Vagina (tissue), 2 donors: ENCODE measurements around the gene NAALADL1. TPM values are rescaled to one million over a fixed set of nuclear protein-coding genes. Genes with fewer than 3 reads are reported as not detected.

Experiments used
- DNase-seq, 2 donors: peaks; one replicate each; pipeline ENCODE4 v3.0.0-alpha.2; 2017; ENCODE audit errors: extremely low spot score in 2 of 2
- H3K27ac ChIP-seq: fragments of 200-600 bp; sonication (generic); one replicate; pipeline ENCODE4 v1.5.1; 2019
- H3K27me3 ChIP-seq: fragments of 200-600 bp; sonication (generic); one replicate; pipeline ENCODE4 v1.5.1; 2019
- H3K36me3 ChIP-seq, 2 donors: fragments of 200-600 bp; sonication (generic); one replicate each; pipeline ENCODE4 v1.5.1; 2017 to 2019
- H3K4me1 ChIP-seq: fragments of 200-600 bp; sonication (generic); one replicate; pipeline ENCODE4 v1.5.1; 2019
- H3K4me3 ChIP-seq, 2 donors: fragments of 200-600 bp; sonication (generic); 1 replicate in 1 of 2; 2 replicates in 1 of 2; pipeline ENCODE4 v1.5.1; 2016 to 2019
- H3K9me3 ChIP-seq: fragments of 200-600 bp; sonication (generic); one replicate; pipeline ENCODE4 v1.5.1; 2019
- POLR2A ChIP-seq, 2 donors: fragments of 450-650 bp; IDR thresholded peaks; one replicate each; pipeline ENCODE4 v1.6.1; 2017; ENCODE audit warnings: antibody characterized with exemption in 2 of 2, mild to moderate bottlenecking in 2 of 2, moderate library complexity in 2 of 2
- POLR2AphosphoS5 ChIP-seq, 2 donors: sonication (generic); formaldehyde crosslinking; IDR thresholded peaks; one replicate each; pipeline ENCODE4 v1.9.0; 2017; ENCODE audit warnings: antibody characterized with exemption in 2 of 2, mild to moderate bottlenecking in 2 of 2, low read depth in 1 of 2; ENCODE audit not compliant: insufficient read depth in 1 of 2
- intact Hi-C: fragments of 100-400 bp; cut with DNase I; formaldehyde crosslinking; loops from one replicate; pipeline ENCODE4 v1.15.1; 2023
- total RNA-seq: library from RNA; depleted of rRNA; stranded (reverse); fragments of >200 nt; gene quantifications from one replicate; pipeline ENCODE4 v1.2.3, GENCODE V29; 2016
- TF ChIP-seq, protein P1 (sequence below), 3 experiments: fragments of 450-650 bp in 2 of 3; fragments of 200-600 bp in 1 of 3; sonication (generic) in 1 of 3; IDR thresholded peaks; one replicate each; pipeline ENCODE4 v1.5.1; 2017 to 2019; ENCODE audit warnings: antibody characterized with exemption in 3 of 3, mild to moderate bottlenecking in 2 of 3, moderate library complexity in 2 of 3

The NAALADL1 gene
- total RNA-seq, 1 donor from 2014 or later: 30.7 TPM

DNA sequence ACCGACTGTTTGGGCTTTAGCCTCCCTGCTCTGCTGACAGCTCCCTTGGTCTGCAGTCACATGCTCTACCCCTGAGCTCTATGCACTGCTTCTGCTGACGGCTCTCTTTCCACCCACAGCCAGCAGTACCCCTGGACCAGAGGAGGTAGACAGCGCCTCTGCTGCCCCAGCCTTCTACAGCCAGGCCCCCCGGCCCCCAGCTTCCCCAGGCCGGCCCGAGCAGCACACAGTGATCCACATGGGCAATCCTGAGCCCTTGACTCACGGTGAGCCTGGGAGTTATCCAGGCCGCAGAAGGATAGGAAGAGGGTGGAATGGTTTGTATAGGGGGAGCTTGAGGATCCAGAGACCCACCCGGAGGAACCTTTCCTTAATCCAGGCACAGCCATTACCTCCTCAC is 28.5 kb upstream of the NAALADL1 start:
- peaks cover 18% of the 10 kb centered on the region for H3K4me1 ChIP-seq
- TF ChIP-seq POLR2A (IDR thresholded peaks at IDR 0.05) (no peak), POLR2AphosphoS5 (IDR thresholded peaks at IDR 0.05; ENCODE audit: insufficient read depth in 1 of 2, low read depth in 1 of 2) (no peak)
- TF ChIP-seq, protein P1, sequence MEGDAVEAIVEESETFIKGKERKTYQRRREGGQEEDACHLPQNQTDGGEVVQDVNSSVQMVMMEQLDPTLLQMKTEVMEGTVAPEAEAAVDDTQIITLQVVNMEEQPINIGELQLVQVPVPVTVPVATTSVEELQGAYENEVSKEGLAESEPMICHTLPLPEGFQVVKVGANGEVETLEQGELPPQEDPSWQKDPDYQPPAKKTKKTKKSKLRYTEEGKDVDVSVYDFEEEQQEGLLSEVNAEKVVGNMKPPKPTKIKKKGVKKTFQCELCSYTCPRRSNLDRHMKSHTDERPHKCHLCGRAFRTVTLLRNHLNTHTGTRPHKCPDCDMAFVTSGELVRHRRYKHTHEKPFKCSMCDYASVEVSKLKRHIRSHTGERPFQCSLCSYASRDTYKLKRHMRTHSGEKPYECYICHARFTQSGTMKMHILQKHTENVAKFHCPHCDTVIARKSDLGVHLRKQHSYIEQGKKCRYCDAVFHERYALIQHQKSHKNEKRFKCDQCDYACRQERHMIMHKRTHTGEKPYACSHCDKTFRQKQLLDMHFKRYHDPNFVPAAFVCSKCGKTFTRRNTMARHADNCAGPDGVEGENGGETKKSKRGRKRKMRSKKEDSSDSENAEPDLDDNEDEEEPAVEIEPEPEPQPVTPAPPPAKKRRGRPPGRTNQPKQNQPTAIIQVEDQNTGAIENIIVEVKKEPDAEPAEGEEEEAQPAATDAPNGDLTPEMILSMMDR (IDR thresholded peaks at IDR 0.05): no peak
- H3K36me3 ChIP-seq: peaks cover 0 to 17% of the 10 kb centered on the region in 2 donors
- H3K4me3 ChIP-seq: no peak overlapping the region
- no peak overlapping the region for H3K27ac ChIP-seq
- intact Hi-C loops: no loop called here
- no peaks in the 10 kb centered on the region for H3K27me3 ChIP-seq
- no peak for DNase-seq
- H3K9me3 ChIP-seq: no peaks in the 10 kb centered on the region

DNA sequence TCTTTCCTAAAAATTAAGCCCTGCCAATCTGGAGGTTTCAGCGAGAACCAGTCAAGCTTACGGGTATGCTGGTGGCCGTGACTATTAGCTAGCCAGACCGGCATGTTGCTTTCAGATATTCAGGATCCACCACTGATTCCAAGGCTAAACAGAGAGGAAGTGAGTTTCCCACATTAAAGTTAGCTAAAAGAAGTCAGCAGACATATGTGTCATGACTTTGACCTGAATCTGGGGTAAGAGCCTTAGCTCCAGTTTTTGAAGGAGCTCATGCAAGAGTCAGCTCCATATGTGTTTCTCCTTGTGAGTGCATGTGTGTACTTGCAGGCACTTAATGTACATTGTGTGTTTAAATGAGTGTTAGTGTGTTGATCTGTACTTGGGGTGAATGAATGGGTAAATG is 27.1 kb upstream of the NAALADL1 start:
- Histone ChIP-seq H3K4me1 (peaks cover 18% of the 10 kb centered on the region), H3K36me3 (peaks cover 0 to 17% of the 10 kb centered on the region in 2 donors), H3K27me3 (no peaks in the 10 kb centered on the region), H3K4me3 (no peak overlapping the region), H3K27ac (no peak overlapping the region), H3K9me3 (no peaks in the 10 kb centered on the region)
- DNase-seq: no peak
- intact Hi-C loops: no loop called here
- TF ChIP-seq, protein P1 (IDR thresholded peaks at IDR 0.05): no peak
- TF ChIP-seq POLR2A (IDR thresholded peaks at IDR 0.05): no peak
- TF ChIP-seq POLR2AphosphoS5 (IDR thresholded peaks at IDR 0.05; ENCODE audit: insufficient read depth in 1 of 2, low read depth in 1 of 2): no peak

DNA sequence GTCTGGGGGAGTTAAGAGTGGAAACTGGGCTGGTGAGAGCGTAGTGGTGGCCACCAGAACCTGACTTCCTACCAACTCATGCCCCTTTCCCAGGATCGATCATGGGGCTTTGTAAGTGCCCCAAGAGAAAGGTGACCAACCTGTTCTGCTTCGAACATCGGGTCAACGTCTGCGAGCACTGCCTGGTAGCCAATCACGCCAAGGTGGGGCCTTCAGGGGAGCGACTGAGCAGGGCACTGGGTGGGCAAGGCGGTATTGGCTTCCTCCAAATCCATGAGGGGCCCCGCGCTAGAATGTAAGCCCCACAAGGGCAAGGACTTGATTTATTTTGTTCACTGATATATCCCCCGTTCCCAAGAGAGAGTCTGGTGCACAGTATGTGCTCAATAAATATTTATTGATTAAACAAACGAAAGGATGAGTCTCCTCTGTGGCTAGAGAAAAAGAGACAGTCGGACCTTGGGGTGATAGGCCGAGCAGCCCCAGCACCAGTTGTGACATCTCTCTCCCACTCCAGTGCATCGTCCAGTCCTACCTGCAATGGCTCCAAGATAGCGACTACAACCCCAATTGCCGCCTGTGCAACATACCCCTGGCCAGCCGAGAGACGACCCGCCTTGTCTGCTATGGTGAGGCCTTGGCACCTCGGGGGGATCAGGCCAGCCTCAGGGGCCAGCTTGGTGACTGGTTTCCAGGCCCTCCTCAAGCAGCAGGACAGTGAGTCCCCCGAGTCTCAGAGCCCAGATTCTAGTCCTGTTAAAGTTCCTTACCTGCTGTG is 26.4 kb upstream of the NAALADL1 start:
- Histone ChIP-seq H3K4me3 (peak overlapping the region; percentile 59 to 77), H3K9me3 (no peaks in the 10 kb centered on the region), H3K27ac (peak overlapping the region; percentile 87), H3K36me3 (peaks cover 0 to 17% of the 10 kb centered on the region in 2 donors), H3K27me3 (no peaks in the 10 kb centered on the region), H3K4me1 (peaks cover 18% of the 10 kb centered on the region)
- DNase-seq: no peak
- intact Hi-C loops: no loop called here
- TF ChIP-seq POLR2A (IDR thresholded peaks at IDR 0.05) (no peak), POLR2AphosphoS5 (IDR thresholded peaks at IDR 0.05; ENCODE audit: insufficient read depth in 1 of 2, low read depth in 1 of 2) (no peak)

DNA sequence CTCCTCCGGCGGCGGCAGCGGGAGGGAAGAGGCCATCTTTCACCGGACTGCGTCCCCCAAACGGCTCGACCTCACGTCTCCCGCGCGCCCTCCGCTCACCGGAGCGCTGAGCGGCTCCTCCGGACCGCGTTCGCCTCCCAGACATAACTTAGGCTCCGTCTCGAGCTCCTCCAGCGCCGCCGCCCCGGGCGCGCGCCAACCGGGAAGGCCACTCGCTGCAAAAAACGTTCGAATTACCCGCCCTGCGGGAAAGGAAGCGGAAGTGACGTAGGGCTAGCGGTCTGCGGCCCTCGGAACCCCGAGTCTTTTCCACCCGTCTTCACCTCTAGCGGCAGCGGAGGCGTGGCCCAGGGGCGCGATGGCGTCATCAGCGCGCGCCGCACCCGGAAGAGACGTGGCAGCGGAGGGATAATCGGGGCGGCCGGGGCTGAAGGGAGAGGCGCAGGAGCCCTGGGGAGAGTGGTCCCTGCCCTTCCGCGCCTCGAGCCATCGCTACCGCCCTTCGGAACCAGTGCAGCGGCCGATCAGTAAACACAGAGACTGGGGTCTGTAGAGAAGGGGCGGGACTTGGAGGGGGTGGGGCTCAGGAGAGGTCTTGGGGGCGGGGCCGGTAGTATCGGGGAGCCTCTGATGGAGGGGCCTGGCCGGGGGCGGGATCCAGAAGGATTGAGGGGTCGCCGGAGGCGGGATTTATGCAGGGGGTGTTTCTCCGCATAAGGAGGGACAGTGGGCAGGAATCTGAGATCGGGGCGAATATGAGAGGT is 25.7 kb upstream of the NAALADL1 start, which contains the start of the genes CDCA5 and ZFPL1:
Gene CDCA5, minus strand, starts transcription at position 207 of the 764 bp plus-strand sequence. Its CDS starts 62 bp downstream, at position 145.
Gene ZFPL1, plus strand, starts transcription at position 389 of the 764 bp plus-strand sequence. CDS start 477 bp downstream, outside the sequence.
- Histone ChIP-seq H3K4me3 (peak within 1 kb of the TSS; percentile 59 to 77), H3K27me3 (no peaks in the 10 kb centered on the region), H3K9me3 (no peaks in the 10 kb centered on the region), H3K27ac (peak within 1 kb of the TSS; percentile 87), H3K36me3 (peaks cover 0 to 17% of the 10 kb centered on the region in 2 donors), H3K4me1 (peaks cover 18% of the 10 kb centered on the region)
- intact Hi-C loops: no loop called here
- peak; percentile 94 to 99 for DNase-seq
- peak; percentile 94 to 100 for TF ChIP-seq POLR2AphosphoS5 (IDR thresholded peaks at IDR 0.05; ENCODE audit: insufficient read depth in 1 of 2, low read depth in 1 of 2)
- TF ChIP-seq, protein P1 (IDR thresholded peaks at IDR 0.05): peak in 2 of 3 experiments; percentile 16 to 42
- TF ChIP-seq POLR2A (IDR thresholded peaks at IDR 0.05): no peak

DNA sequence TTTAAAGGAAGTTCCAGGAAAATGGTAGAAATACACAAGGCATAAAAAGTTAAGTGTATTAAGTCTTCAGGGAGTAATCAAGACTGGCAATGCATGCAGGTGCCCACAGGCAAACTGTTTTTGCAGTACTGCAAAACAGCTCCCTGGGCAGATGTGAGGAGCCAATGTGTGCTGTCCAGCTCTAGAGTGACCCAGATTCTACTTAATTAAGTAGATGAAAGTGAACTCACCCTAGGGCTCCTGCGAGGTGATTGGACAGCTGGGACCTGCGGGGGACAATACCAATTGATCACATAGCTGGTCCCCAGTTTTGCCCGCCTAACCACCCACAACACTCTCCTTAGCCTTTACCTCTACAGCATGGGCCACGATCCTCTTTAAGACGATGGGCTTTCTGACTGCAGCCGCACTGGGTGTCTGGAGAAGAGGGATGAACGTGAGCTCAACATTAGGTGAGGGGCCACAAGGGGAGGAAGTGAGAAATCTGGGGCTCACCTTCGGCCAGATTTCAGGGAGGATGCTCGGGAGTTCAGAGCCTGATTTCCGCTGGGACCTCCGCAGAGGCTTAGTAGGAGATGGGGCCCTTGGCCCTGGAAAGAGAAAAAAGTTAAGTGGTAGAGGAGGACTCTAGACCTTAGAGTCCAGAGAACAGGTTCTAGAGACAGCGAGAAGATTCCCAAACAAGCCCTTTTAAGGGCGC is 24.9 kb upstream of the NAALADL1 start:
- Histone ChIP-seq H3K9me3 (no peaks in the 10 kb centered on the region), H3K27ac (peak overlapping the region; percentile 87), H3K4me1 (peaks cover 18% of the 10 kb centered on the region), H3K36me3 (peaks cover 0 to 17% of the 10 kb centered on the region in 2 donors), H3K27me3 (no peaks in the 10 kb centered on the region), H3K4me3 (peak overlapping the region; percentile 59 to 77)
- TF ChIP-seq, protein P1 (IDR thresholded peaks at IDR 0.05): no peak
- TF ChIP-seq POLR2AphosphoS5 (IDR thresholded peaks at IDR 0.05; ENCODE audit: insufficient read depth in 1 of 2, low read depth in 1 of 2) (no peak), POLR2A (IDR thresholded peaks at IDR 0.05) (no peak)
- no peak for DNase-seq
- intact Hi-C loops: no loop called here
